K562 (cell line): ENCODE data around the gene INHA. TPM values are rescaled to one million over a fixed set of nuclear protein-coding genes. Genes with fewer than 3 reads are reported as not detected.
A peak's percentile ranks its signal among the peaks of the same experiment; 100 is the strongest.

Experiments
- ARID3A ChIP-seq: IDR thresholded peaks from 2 replicates; pipeline ENCODE4 v1.6.1; 2012; ENCODE audit warnings: low read depth, low read length, improper control_type of control experiment, borderline replicate concordance
- CEBPB ChIP-seq: fragments of 450-650 bp; IDR thresholded peaks from 2 replicates; pipeline ENCODE4 v1.6.1; 2016; ENCODE audit warnings: missing genetic modification characterization, missing compliant biosample characterization
- ESRRA ChIP-seq: fragments of 450-650 bp; IDR thresholded peaks from 2 replicates; pipeline ENCODE4 v1.6.1; 2014; ENCODE audit warnings: low read depth, mild to moderate bottlenecking, moderate library complexity, borderline replicate concordance
- EZH2 ChIP-seq: IDR thresholded peaks from 2 replicates; pipeline ENCODE4 v1.6.1; 2012; ENCODE audit warnings: low read depth, mild to moderate bottlenecking, inconsistent platforms, low read length, borderline replicate concordance
- HBP1 ChIP-seq: fragments of 450-650 bp; formaldehyde crosslinking; IDR thresholded peaks from 2 replicates; pipeline ENCODE4 v1.4.0; 2022; ENCODE audit warnings: missing genetic modification characterization
- HNRNPLL ChIP-seq: fragments of 200-400 bp; formaldehyde crosslinking; IDR thresholded peaks from 2 replicates; pipeline ENCODE4 v1.6.1; 2017; ENCODE audit warnings: low read length, low read depth, mild to moderate bottlenecking; ENCODE audit not compliant: poor library complexity, severe bottlenecking
- MBD2 ChIP-seq: sonication (generic); IDR thresholded peaks from 2 replicates; pipeline ENCODE4 v1.6.1; 2016; ENCODE audit warnings: low read depth, borderline replicate concordance
- MTA2 ChIP-seq: fragments of 450-650 bp; IDR thresholded peaks from 2 replicates; pipeline ENCODE4 v1.6.1; 2016; ENCODE audit warnings: low read depth
- RBM25 ChIP-seq: fragments of 200-400 bp; formaldehyde crosslinking; IDR thresholded peaks from 2 replicates; pipeline ENCODE4 v1.6.1; 2018; ENCODE audit warnings: low read length, low read depth, moderate library complexity; ENCODE audit not compliant: severe bottlenecking
- SETDB1 ChIP-seq: IDR thresholded peaks from one replicate; pipeline ENCODE4 v1.6.1; 2012; ENCODE audit warnings: low read length, control low read depth, inconsistent platforms
- SRSF1 ChIP-seq: fragments of 200-400 bp; formaldehyde crosslinking; IDR thresholded peaks from 2 replicates; pipeline ENCODE4 v1.6.1; 2017; ENCODE audit warnings: mild to moderate bottlenecking, low read depth, low read length, moderate library complexity
- ZBED1 ChIP-seq: IDR thresholded peaks from 2 replicates; pipeline ENCODE4 v1.6.1; 2014
- ZNF224 ChIP-seq: sonication (generic); formaldehyde crosslinking; IDR thresholded peaks from 2 replicates; pipeline ENCODE4 v1.8.0; 2022; ENCODE audit warnings: mild to moderate bottlenecking, missing genetic modification reagents
- polyA plus RNA-seq, 8 experiments: library from polyadenylated mRNA; depleted of rRNA in 4 of 8; stranded (reverse) in 5 of 8; unstranded in 3 of 8; fragments of >200 nt; fragmentation: Nextera tagmentation in 2 of 8; fragmentation: Illumina TruSeq in 1 of 8; extraction: Ambion mirVana in 2 of 8; extraction: Trizol in 1 of 8; gene quantifications; 2 replicates each; pipeline versions ENCODE4 v1.2.1 to v1.2.3, GENCODE V29; 2011 to 2014; ENCODE audit warnings: inconsistent platforms in 1 of 8, missing spikeins in 1 of 8
- total RNA-seq, 7 experiments: library from RNA; depleted of rRNA in 6 of 7; stranded (reverse); fragments of >200 nt in 6 of 7; fragmentation: Illumina TruSeq in 2 of 7; extraction: Trizol in 2 of 7; gene quantifications; 2 replicates each; pipeline versions ENCODE4 v1.2.1 to v1.2.3, GENCODE V29; 2011 to 2021; ENCODE audit warnings: low replicate concordance in 1 of 7
- TF ChIP-seq, protein P1 (sequence below): fragments of 200-800 bp; sonication (Bioruptor generic); IDR thresholded peaks from 2 replicates; pipeline ENCODE4 v1.6.1; 2017; ENCODE audit warnings: missing genetic modification characterization, missing compliant biosample characterization
- TF ChIP-seq, protein P2 (sequence below): fragments of 250-450 bp; sonication (Bioruptor Pico); IDR thresholded peaks from 2 replicates; pipeline ENCODE4 v1.4.0; 2020; ENCODE audit warnings: borderline replicate concordance

Gene INHA
- total and polyA plus RNA-seq, 9 of the 15 experiments (the other 6 are each of a cell fraction or from before 2014, with no cell fraction given) = 0.07 to 1.9 (median 0.40) TPM

GRCh38 chr2:219524817-219525216 is 47.3 kb upstream of the INHA start (continued):
- TF ChIP-seq, protein P1, sequence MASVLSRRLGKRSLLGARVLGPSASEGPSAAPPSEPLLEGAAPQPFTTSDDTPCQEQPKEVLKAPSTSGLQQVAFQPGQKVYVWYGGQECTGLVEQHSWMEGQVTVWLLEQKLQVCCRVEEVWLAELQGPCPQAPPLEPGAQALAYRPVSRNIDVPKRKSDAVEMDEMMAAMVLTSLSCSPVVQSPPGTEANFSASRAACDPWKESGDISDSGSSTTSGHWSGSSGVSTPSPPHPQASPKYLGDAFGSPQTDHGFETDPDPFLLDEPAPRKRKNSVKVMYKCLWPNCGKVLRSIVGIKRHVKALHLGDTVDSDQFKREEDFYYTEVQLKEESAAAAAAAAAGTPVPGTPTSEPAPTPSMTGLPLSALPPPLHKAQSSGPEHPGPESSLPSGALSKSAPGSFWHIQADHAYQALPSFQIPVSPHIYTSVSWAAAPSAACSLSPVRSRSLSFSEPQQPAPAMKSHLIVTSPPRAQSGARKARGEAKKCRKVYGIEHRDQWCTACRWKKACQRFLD (CRISPR knock-in tag) = 0 out of 2 replicates have a peak, but pooled peaks have one; percentile 42
- TF ChIP-seq ZBED1 (no peak), CEBPB (tag) (no peak), MBD2 (no peak), ESRRA (no peak), MTA2 (no peak), SETDB1 (no peak), SRSF1 (no peak), HBP1 (CRISPR knock-in tag) (no peak), ZNF224 (no peak), RBM25 (peak; percentile 88), ARID3A (no peak), EZH2 (no peak), HNRNPLL (no peak)
- TF ChIP-seq, protein P2, sequence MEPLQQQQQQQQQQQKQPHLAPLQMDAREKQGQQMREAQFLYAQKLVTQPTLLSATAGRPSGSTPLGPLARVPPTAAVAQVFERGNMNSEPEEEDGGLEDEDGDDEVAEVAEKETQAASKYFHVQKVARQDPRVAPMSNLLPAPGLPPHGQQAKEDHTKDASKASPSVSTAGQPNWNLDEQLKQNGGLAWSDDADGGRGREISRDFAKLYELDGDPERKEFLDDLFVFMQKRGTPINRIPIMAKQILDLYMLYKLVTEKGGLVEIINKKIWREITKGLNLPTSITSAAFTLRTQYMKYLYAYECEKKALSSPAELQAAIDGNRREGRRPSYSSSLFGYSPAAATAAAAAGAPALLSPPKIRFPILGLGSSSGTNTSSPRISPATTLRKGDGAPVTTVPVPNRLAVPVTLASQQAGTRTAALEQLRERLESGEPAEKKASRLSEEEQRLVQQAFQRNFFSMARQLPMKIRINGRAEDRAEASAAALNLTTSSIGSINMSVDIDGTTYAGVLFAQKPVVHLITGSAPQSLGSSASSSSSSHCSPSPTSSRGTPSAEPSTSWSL (CRISPR knock-in tag) = no peak
